A673 (cell line): Measurements from ENCODE around the gene AQP12A. TPM values are rescaled to one million over a fixed set of nuclear protein-coding genes. Genes with fewer than 3 reads are reported as not detected.
"Not testable (repeated sequence)": the region's sequence is repeated elsewhere in the genome, so short reads cannot be mapped to it uniquely, and the experiment has no call there.

Experiments
- BruUV-seq: library from RNA; stranded (reverse); fragments of 400-500 nt; replicated peaks from 2 replicates; lab custom pipeline; 2021; lab: Mats Ljungman, UMichigan
- CTCF ChIA-PET: fragments of 300-600 bp; sonication (Branson Sonifier 250); formaldehyde crosslinking; loops from one replicate; lab custom pipeline; 2022; ENCODE audit warnings: antibody characterized with exemption; lab: Charles Lee
- POLR2A ChIA-PET: fragments of 300-600 bp; sonication (Branson Sonifier 250); formaldehyde crosslinking; loops from one replicate; lab custom pipeline; 2022; ENCODE audit warnings: antibody characterized with exemption; ENCODE audit not compliant: low non-redundant PET; lab: Charles Lee
- DNase-seq: peaks from one replicate; pipeline ENCODE4 v3.0.0-alpha.2; 2015; ENCODE audit warnings: low spot score
- H3K27ac ChIP-seq: fragments of 200-600 bp; sonication (generic); 2 replicates; pipeline ENCODE4 v1.5.1; 2016; ENCODE audit warnings: mixed run types, low read depth, mild to moderate bottlenecking, mixed read lengths, antibody characterized with exemption, low read length; ENCODE audit not compliant: poor library complexity, severe bottlenecking
- H3K27me3 ChIP-seq: fragments of 200-600 bp; sonication (generic); replicated peaks from 2 replicates; pipeline ENCODE4 v1.6.1; 2017; ENCODE audit warnings: mixed run types, low read depth, mild to moderate bottlenecking, mixed read lengths, antibody characterized with exemption, low read length; ENCODE audit not compliant: insufficient read depth, poor library complexity
- H3K36me3 ChIP-seq: fragments of 200-600 bp; sonication (generic); 2 replicates; pipeline ENCODE4 v1.6.1; 2016; ENCODE audit warnings: mixed run types, mild to moderate bottlenecking, mixed read lengths, antibody characterized with exemption, low read length; ENCODE audit not compliant: insufficient read depth, poor library complexity, severe bottlenecking
- H3K4me1 ChIP-seq: fragments of 200-600 bp; sonication (generic); 2 replicates; pipeline ENCODE4 v1.6.1; 2017; ENCODE audit warnings: mixed run types, mild to moderate bottlenecking, mixed read lengths, antibody characterized with exemption, low read length; ENCODE audit not compliant: insufficient read depth, poor library complexity, severe bottlenecking
- H3K4me3 ChIP-seq: fragments of 200-600 bp; sonication (generic); 2 replicates; pipeline ENCODE4 v1.5.1; 2016; ENCODE audit warnings: low read depth, mixed run types, mild to moderate bottlenecking, mixed read lengths, low read length; ENCODE audit not compliant: poor library complexity, severe bottlenecking
- H3K9me3 ChIP-seq: fragments of 200-600 bp; sonication (generic); 2 replicates; pipeline ENCODE4 v1.6.1; 2016; ENCODE audit warnings: mixed run types, low read depth, mild to moderate bottlenecking, mixed read lengths, antibody characterized with exemption, low read length; ENCODE audit not compliant: poor library complexity, severe bottlenecking
- EZH2 ChIP-seq: fragments of 200-600 bp; sonication (generic); IDR thresholded peaks from 2 replicates; pipeline ENCODE4 v1.6.1; 2017; ENCODE audit warnings: borderline replicate concordance, low read depth, mild to moderate bottlenecking, mixed read lengths, antibody characterized with exemption, low read length; ENCODE audit not compliant: poor library complexity, severe bottlenecking
- intact Hi-C: fragments of 100-400 bp; cut with micrococcal nuclease; formaldehyde crosslinking; loops from one replicate; pipeline ENCODE4 v1.10.0; 2022; ENCODE audit not compliant: unreplicated experiment
- total RNA-seq: library from RNA; stranded (reverse); gene quantifications from 2 replicates; pipeline ENCODE4 v1.2.3, GENCODE V29; 2021
- TF ChIP-seq, protein P1 (sequence below): fragments of 300-800, 200-600 bp; sonication (generic); conservative IDR thresholded peaks from 2 replicates; pipeline ENCODE4 v1.5.1; 2017; ENCODE audit warnings: low read depth, mild to moderate bottlenecking, antibody characterized with exemption, low read length, moderate library complexity, mixed read lengths

AQP12A gene
- total RNA-seq, 1 experiment from 2014 or later: not detected

DNA sequence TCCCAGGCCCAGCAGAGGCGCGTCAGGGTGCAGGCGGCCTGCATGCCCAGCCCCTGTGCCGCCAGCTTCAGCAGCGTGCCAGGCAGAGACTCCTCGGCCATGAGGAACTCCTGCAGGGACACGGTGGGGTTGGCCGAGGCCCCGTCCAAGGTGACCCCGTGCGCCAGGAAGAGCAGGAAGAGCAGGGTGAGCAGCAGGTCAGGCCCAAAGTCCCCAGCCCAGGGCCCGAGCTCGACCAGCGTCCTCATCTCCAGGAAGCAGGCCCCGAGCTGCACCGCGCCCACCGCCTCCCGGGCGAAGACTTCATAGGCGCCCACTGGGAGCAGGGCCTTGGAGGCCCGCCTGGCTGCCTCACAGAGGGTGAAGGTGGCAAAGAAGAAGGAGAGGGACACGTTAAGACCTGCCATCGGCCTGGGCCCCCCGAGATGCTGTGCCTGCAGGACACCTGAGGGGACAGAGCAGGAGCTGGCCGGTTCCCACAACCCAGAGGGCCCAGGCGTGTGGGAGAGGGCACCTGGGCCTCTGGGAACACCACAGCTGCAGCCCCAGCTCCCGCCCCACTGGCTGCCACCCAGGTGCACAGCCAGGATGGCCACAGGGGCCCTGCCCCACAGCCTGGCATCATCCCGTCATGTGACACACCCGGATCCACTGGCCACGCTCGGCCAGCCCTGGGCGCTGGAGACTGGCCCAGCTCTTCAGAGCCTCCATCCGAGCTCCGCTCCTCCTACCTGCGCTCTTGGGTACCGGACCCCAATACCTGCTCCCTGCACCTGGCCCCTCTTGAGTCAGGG is 9.0 kb upstream of the AQP12A start, which contains the start of gene AQP12B:
AQP12B (minus strand) TSS at position 455 of the 794 bp plus-strand sequence; CDS start at position 407, 48 bp downstream.
- POLR2A ChIA-PET, CTCF ChIA-PET, H3K4me3 ChIP-seq, H3K4me1 ChIP-seq, intact Hi-C loops, DNase-seq, BruUV-seq, H3K9me3 ChIP-seq, H3K36me3 ChIP-seq, H3K27ac ChIP-seq: not testable (repeated sequence)
- peaks cover 16% of the 10 kb centered on the region for H3K27me3 ChIP-seq

- BruUV-seq, H3K4me3 ChIP-seq, H3K9me3 ChIP-seq, CTCF ChIA-PET, H3K4me1 ChIP-seq, POLR2A ChIA-PET, intact Hi-C loops, H3K27ac ChIP-seq, DNase-seq, H3K36me3 ChIP-seq: not testable (repeated sequence)
- H3K27me3 ChIP-seq: peaks cover 16% of the 10 kb centered on the region
Observed at GRCh38 chr2:240683329-240683979, 8.2 kb upstream of the AQP12A start.

- H3K27ac ChIP-seq, POLR2A ChIA-PET, H3K9me3 ChIP-seq, H3K4me1 ChIP-seq, BruUV-seq, CTCF ChIA-PET, intact Hi-C loops, H3K4me3 ChIP-seq, DNase-seq, H3K36me3 ChIP-seq: not testable (repeated sequence)
- peaks cover 16% of the 10 kb centered on the region for H3K27me3 ChIP-seq
Observed at GRCh38 chr2:240683980-240684728, 7.5 kb upstream of the AQP12A start.

DNA sequence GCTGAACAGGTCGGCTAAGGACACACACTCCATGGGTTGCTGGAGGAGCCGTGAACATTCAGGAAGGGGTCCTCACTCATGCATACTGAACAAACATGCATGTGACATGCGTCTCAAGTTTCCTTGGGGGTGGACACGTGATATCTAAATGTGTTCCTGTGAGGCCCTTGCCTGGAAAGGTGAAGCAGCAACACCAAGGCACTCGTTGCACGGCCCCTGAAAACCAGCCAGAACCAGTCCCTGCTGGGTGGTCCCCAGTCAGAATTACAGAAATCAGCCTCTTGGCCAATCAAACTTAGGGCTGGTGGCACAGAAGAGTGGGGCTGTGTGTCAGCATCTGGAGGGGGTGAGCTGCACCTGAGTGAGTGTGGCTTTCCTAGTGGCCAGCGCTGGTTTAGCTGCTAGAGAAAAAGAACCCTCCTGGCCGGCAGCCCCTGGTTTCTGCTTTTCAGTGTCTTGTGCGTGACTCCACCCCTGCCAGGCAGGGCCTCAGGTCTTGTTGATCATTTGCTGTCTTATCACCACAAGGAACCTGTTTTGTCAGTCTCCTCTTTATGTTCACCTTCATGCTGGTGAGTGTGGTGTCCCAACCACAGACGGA is 5.8 kb upstream of the AQP12A start:
- DNase-seq: no peak
- no peak overlapping the region for H3K27ac ChIP-seq
- CTCF ChIA-PET: no interaction called here

More for the DNA sequence above, 5.8 kb upstream of the AQP12A start:
- H3K27me3 ChIP-seq: peaks cover 16% of the 10 kb centered on the region
- BruUV-seq: no TSS peak
- no peak for TF ChIP-seq EZH2
- TF ChIP-seq, protein P1, sequence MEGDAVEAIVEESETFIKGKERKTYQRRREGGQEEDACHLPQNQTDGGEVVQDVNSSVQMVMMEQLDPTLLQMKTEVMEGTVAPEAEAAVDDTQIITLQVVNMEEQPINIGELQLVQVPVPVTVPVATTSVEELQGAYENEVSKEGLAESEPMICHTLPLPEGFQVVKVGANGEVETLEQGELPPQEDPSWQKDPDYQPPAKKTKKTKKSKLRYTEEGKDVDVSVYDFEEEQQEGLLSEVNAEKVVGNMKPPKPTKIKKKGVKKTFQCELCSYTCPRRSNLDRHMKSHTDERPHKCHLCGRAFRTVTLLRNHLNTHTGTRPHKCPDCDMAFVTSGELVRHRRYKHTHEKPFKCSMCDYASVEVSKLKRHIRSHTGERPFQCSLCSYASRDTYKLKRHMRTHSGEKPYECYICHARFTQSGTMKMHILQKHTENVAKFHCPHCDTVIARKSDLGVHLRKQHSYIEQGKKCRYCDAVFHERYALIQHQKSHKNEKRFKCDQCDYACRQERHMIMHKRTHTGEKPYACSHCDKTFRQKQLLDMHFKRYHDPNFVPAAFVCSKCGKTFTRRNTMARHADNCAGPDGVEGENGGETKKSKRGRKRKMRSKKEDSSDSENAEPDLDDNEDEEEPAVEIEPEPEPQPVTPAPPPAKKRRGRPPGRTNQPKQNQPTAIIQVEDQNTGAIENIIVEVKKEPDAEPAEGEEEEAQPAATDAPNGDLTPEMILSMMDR: no peak
- no peaks in the 10 kb centered on the region for H3K9me3 ChIP-seq
- POLR2A ChIA-PET: no interaction called here
- H3K4me3 ChIP-seq: no peak overlapping the region
- intact Hi-C loops: no loop called here
- H3K36me3 ChIP-seq: no peaks in the 10 kb centered on the region
- H3K4me1 ChIP-seq: no peaks in the 10 kb centered on the region
